Hepatocyte (in vitro differentiated cells): ENCODE results near the gene DGKD. TPM values are rescaled to one million over a fixed set of nuclear protein-coding genes. Genes with fewer than 3 reads are reported as not detected.

Experiments
- DNase-seq: peaks from one replicate; pipeline ENCODE4 v3.0.0-alpha.2; 2016; ENCODE audit warnings: low spot score
- H2AFZ ChIP-seq: fragments of 200-600 bp; sonication (generic); 2 replicates; pipeline ENCODE4 v1.6.0; 2016; ENCODE audit warnings: antibody characterized with exemption, mild to moderate bottlenecking
- H3K27ac ChIP-seq: fragments of 200-600 bp; sonication (generic); 2 replicates; pipeline ENCODE4 v1.5.1; 2016; ENCODE audit warnings: mild to moderate bottlenecking
- H3K27me3 ChIP-seq: fragments of 200-600 bp; sonication (generic); 2 replicates; pipeline ENCODE4 v1.6.1; 2016
- H3K36me3 ChIP-seq: fragments of 200-600 bp; sonication (generic); replicated peaks from 2 replicates; pipeline ENCODE4 v1.5.1; 2016; ENCODE audit warnings: low read depth; ENCODE audit not compliant: insufficient read depth
- H3K4me1 ChIP-seq: fragments of 200-600 bp; sonication (generic); 2 replicates; pipeline ENCODE4 v1.5.1; 2016; ENCODE audit warnings: mild to moderate bottlenecking, moderate library complexity; ENCODE audit not compliant: insufficient read depth
- H3K4me2 ChIP-seq: fragments of 200-600 bp; sonication (generic); 2 replicates; pipeline ENCODE4 v1.6.0; 2016
- H3K4me3 ChIP-seq: fragments of 200-600 bp; sonication (generic); 2 replicates; pipeline ENCODE4 v1.5.1; 2016; ENCODE audit warnings: mild to moderate bottlenecking
- H3K79me2 ChIP-seq: fragments of 200-600 bp; sonication (generic); 2 replicates; pipeline ENCODE4 v1.6.0; 2017; ENCODE audit warnings: mild to moderate bottlenecking
- H3K9me2 ChIP-seq: fragments of 200-600 bp; sonication (generic); replicated peaks from 2 replicates; pipeline ENCODE4 v1.6.0; 2017; ENCODE audit warnings: mild to moderate bottlenecking; ENCODE audit not compliant: insufficient read depth
- H3K9me3 ChIP-seq: fragments of 200-600 bp; sonication (generic); 2 replicates; pipeline ENCODE4 v1.5.1; 2016; ENCODE audit warnings: low read depth, mild to moderate bottlenecking
- H4K20me1 ChIP-seq: fragments of 200-600 bp; sonication (generic); 2 replicates; pipeline ENCODE4 v1.6.0; 2016; ENCODE audit warnings: mild to moderate bottlenecking; ENCODE audit not compliant: insufficient read depth, poor library complexity, severe bottlenecking
- CTCF ChIP-seq: fragments of 200-600 bp; sonication (generic); IDR thresholded peaks from 2 replicates; pipeline ENCODE4 v1.5.1; 2016; ENCODE audit warnings: antibody characterized with exemption, mild to moderate bottlenecking; ENCODE audit not compliant: poor library complexity
- EZH2 ChIP-seq: fragments of 200-600 bp; sonication (generic); IDR thresholded peaks from 2 replicates; pipeline ENCODE4 v1.6.1; 2016; ENCODE audit warnings: antibody characterized with exemption, mild to moderate bottlenecking, borderline replicate concordance
- EZH2phosphoT487 ChIP-seq: fragments of 200-600 bp; sonication (generic); IDR thresholded peaks from one replicate; pipeline ENCODE4 v1.6.1; 2018; ENCODE audit warnings: antibody characterized with exemption, mild to moderate bottlenecking, low read depth, moderate library complexity; ENCODE audit not compliant: unreplicated experiment, severe bottlenecking
- WGBS: methylation state at CpG from one replicate; pipeline ENCODE4 v1.1.6; 2016; ENCODE audit warnings: low lambda C conversion rate; ENCODE audit errors: missing lambda C conversion rate; 5-methylcytosine and 5-hydroxymethylcytosine counted together
- polyA plus RNA-seq: library from polyadenylated mRNA; unstranded; fragments of >200 nt; fragmentation: Nextera tagmentation; extraction: Ambion mirVana; gene quantifications from 2 replicates; pipeline ENCODE4 v1.2.1, GENCODE V29; 2016
- total RNA-seq: library from RNA; depleted of rRNA; stranded (reverse); fragments of >200 nt; gene quantifications from 2 replicates; pipeline ENCODE4 v1.2.3, GENCODE V29; 2014

Gene DGKD
- total and polyA plus RNA-seq, 2 experiments from 2014 or later: 14.2 to 14.3 TPM

GRCh38 chr2:233411162-233411561, 56.9 kb downstream of the DGKD start:
- TF ChIP-seq EZH2phosphoT487 (no peak), EZH2 (no peak), CTCF (no peak)
- peaks cover 11% of the 10 kb centered on the region for H3K4me1 ChIP-seq
- H2AFZ ChIP-seq: no peak overlapping the region
- H3K4me3 ChIP-seq: no peak overlapping the region
- peaks cover 3% of the 10 kb centered on the region for H3K9me3 ChIP-seq
- WGBS: 100% methylated on average over 1 of the region's 1 CpG
- no peak overlapping the region for H3K4me2 ChIP-seq
- no peaks in the 10 kb centered on the region for H4K20me1 ChIP-seq
- H3K27ac ChIP-seq: peak overlapping the region; percentile 26
- no peaks in the 10 kb centered on the region for H3K9me2 ChIP-seq
- H3K36me3 ChIP-seq: no peaks in the 10 kb centered on the region
- H3K79me2 ChIP-seq: peaks cover 9% of the 10 kb centered on the region
- no peak for DNase-seq
- no peaks in the 10 kb centered on the region for H3K27me3 ChIP-seq

GRCh38 chr2:233412405-233412804, 58.1 kb downstream of the DGKD start:
- no peaks in the 10 kb centered on the region for H3K9me2 ChIP-seq
- TF ChIP-seq EZH2phosphoT487 (no peak), CTCF (no peak), EZH2 (no peak)
- no peak overlapping the region for H3K27ac ChIP-seq
- H4K20me1 ChIP-seq: no peaks in the 10 kb centered on the region
- H3K9me3 ChIP-seq: peaks cover 3% of the 10 kb centered on the region
- no peak overlapping the region for H3K4me2 ChIP-seq
- no peaks in the 10 kb centered on the region for H3K27me3 ChIP-seq
- H3K36me3 ChIP-seq: no peaks in the 10 kb centered on the region
- peaks cover 11% of the 10 kb centered on the region for H3K4me1 ChIP-seq
- WGBS: 99% methylated on average over 3 of the region's 3 CpGs
- no peak overlapping the region for H2AFZ ChIP-seq
- no peak for DNase-seq
- no peak overlapping the region for H3K4me3 ChIP-seq
- H3K79me2 ChIP-seq: peaks cover 9% of the 10 kb centered on the region

GRCh38 chr2:233413046-233413445, 58.8 kb downstream of the DGKD start:
- Histone ChIP-seq H3K36me3 (no peaks in the 10 kb centered on the region), H3K4me2 (no peak overlapping the region), H3K9me2 (no peaks in the 10 kb centered on the region), H2AFZ (no peak overlapping the region), H3K9me3 (peaks cover 3% of the 10 kb centered on the region), H3K79me2 (peaks cover 11% of the 10 kb centered on the region), H3K4me1 (peaks cover 11% of the 10 kb centered on the region), H3K4me3 (no peak overlapping the region), H3K27me3 (no peaks in the 10 kb centered on the region), H3K27ac (no peak overlapping the region), H4K20me1 (no peaks in the 10 kb centered on the region)
- TF ChIP-seq EZH2phosphoT487: no peak
- TF ChIP-seq EZH2: no peak
- TF ChIP-seq CTCF: no peak
- DNase-seq: no peak
- 94% methylated on average over 4 of the region's 4 CpGs for WGBS
